Mammary epithelial cell (primary cell): ENCODE data around the gene LRRC39.

ENCODE experiments used
- CTCF ChIP-seq, 2 donors: IDR thresholded peaks in 1 of 2; conservative IDR thresholded peaks in 1 of 2; 2 replicates each; pipeline ENCODE4 v1.5.1; 2011 to 2012; ENCODE audit warnings: inconsistent platforms in 2 of 2, low read length in 2 of 2, mild to moderate bottlenecking in 2 of 2, control low read depth in 1 of 2, low read depth in 1 of 2; ENCODE audit not compliant: insufficient read depth in 1 of 2; ENCODE audit errors: extremely low read depth in 1 of 2
- EZH2 ChIP-seq: IDR thresholded peaks from 2 replicates; pipeline ENCODE4 v1.6.1; 2012; ENCODE audit warnings: low read length, inconsistent platforms, borderline replicate concordance

DNA sequence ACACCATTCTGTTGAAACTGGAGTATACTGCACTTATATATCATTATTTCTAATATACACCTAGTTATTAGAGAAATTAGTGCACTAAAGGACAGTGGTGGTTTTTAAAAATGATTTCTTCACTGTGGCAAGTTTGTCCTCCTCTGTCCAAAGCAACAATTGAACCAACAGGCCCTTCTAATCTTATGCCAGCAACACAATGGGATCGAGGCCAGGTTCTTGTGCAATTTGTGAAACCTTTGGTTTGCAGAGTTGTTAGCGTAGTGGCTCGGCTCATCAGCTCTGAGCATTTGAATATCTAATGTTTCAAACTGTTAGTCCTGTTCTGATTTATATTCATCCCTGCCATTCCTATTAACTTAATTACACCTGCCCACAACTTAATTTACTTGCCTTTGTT, 9.9 kb upstream of the LRRC39 start:
- TF ChIP-seq CTCF (conservative IDR thresholded peaks at IDR 0.05 in 1 of 2, IDR thresholded peaks at IDR 0.05 in 1 of 2; ENCODE audit: extremely low read depth in 1 of 2, insufficient read depth in 1 of 2, low read depth in 1 of 2, low read length in 2 of 2): no peak
- no peak for TF ChIP-seq EZH2
